Measurements from ENCODE around the gene ANTXR2. TPM values are rescaled to one million over a fixed set of nuclear protein-coding genes. Genes with fewer than 3 reads are reported as not detected.
"Not testable (repeated sequence)": the region's sequence is repeated elsewhere in the genome, so short reads cannot be mapped to it uniquely, and the experiment has no call there.

The ANTXR2 gene
- total RNA-seq, 4 donors from 2014 or later, result 319 to 518 (median 329) TPM

DNA sequence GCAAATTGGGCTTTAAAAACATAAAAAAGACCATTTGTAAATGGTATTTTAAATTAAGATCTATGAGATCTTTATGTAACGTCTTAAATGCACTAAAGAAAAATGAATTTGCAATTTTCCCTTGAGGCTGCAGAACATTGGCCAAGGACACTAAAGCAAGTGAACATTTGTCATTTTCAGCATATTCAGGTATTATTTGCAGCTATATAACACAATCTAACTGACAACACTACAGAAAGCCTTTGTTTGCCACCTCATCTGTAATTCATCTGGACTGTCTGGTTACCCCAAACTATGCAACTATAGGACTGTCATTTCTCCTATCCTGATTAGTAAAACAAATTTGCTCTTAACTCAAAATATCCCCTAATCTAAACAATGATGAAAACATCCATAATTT lies 74.8 kb downstream of the ANTXR2 start:
- H3K27me3 ChIP-seq, result no peaks in the 10 kb centered on the region
- WGBS, result 50% methylated on average over 1 of the region's 1 CpG
- DNase-seq (ENCODE audit: extremely low spot score), result no peak
- H3K36me3 ChIP-seq, result no peaks in the 10 kb centered on the region
- H3K4me3 ChIP-seq, result no peak overlapping the region
- peaks cover 11 to 46% (median 33%) of the 10 kb centered on the region in 4 donors for H3K4me1 ChIP-seq
- no peaks in the 10 kb centered on the region for H3K9me3 ChIP-seq
- intact Hi-C loops (cut with DNase I), result no loop called here
- TF ChIP-seq, protein P1, sequence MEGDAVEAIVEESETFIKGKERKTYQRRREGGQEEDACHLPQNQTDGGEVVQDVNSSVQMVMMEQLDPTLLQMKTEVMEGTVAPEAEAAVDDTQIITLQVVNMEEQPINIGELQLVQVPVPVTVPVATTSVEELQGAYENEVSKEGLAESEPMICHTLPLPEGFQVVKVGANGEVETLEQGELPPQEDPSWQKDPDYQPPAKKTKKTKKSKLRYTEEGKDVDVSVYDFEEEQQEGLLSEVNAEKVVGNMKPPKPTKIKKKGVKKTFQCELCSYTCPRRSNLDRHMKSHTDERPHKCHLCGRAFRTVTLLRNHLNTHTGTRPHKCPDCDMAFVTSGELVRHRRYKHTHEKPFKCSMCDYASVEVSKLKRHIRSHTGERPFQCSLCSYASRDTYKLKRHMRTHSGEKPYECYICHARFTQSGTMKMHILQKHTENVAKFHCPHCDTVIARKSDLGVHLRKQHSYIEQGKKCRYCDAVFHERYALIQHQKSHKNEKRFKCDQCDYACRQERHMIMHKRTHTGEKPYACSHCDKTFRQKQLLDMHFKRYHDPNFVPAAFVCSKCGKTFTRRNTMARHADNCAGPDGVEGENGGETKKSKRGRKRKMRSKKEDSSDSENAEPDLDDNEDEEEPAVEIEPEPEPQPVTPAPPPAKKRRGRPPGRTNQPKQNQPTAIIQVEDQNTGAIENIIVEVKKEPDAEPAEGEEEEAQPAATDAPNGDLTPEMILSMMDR (IDR thresholded peaks at IDR 0.05), result no peak
- TF ChIP-seq POLR2A (IDR thresholded peaks at IDR 0.05; ENCODE audit: low read depth) (no peak), POLR2AphosphoS5 (IDR thresholded peaks at IDR 0.05) (no peak), EP300 (IDR thresholded peaks at IDR 0.05) (no peak)
- no peak overlapping the region for H3K27ac ChIP-seq (replicated peaks in 1 of 4)

DNA sequence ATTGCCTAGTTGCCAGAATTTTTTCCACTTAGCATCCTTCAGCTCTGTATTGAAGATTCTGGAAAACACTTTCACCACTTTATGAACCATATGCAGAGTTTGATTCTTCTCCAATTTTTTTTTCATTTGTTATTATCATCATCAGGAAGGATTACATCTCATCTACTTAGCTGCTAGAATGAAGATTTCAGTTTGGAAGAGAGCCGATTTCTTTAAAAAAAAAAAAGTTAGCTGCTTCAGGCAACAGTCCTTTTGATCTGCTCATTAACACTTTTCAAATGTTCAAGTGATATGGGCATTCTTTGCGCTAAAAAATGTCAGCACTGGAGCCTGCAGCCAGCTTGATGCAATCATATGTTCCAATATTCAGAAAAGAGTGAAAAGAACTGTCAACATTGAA lies 76.2 kb downstream of the ANTXR2 start:
- no peaks in the 10 kb centered on the region for H3K36me3 ChIP-seq
- no peaks in the 10 kb centered on the region for H3K27me3 ChIP-seq
- H3K4me3 ChIP-seq, result no peak overlapping the region
- H3K4me1 ChIP-seq, result peaks cover 11 to 53% (median 37%) of the 10 kb centered on the region in 4 donors
- DNase-seq (ENCODE audit: extremely low spot score), result no peak
- no peaks in the 10 kb centered on the region for H3K9me3 ChIP-seq
- no peak overlapping the region for H3K27ac ChIP-seq (replicated peaks in 1 of 4)
- 28% methylated on average over 2 of the region's 2 CpGs for WGBS
- intact Hi-C loops (cut with DNase I), result no loop called here
- TF ChIP-seq EP300 (IDR thresholded peaks at IDR 0.05) (no peak), POLR2AphosphoS5 (IDR thresholded peaks at IDR 0.05) (no peak), POLR2A (IDR thresholded peaks at IDR 0.05; ENCODE audit: low read depth) (no peak)
- TF ChIP-seq, protein P1 (IDR thresholded peaks at IDR 0.05), result no peak

DNA sequence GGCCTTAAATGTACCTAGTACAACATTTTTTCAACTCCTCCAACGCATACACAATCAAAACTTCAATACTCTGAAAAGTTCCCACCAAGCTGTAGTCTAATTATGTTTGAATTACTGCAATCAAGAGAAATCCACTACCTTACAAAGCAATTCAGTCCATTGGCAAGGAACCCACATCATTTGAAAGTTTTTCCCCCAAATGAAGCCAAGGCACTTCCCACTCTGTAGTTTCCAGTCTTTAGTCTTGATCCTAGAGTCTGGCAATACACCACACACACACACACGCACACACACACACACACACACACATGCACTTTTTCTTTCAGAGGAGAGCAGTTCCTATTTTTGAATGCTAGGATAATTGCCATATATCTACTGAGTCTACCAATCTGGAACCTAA lies 79.6 kb downstream of the ANTXR2 start:
- H3K4me3 ChIP-seq, result no peak overlapping the region
- peaks cover 0 to 6% (median 0%) of the 10 kb centered on the region in 4 donors for H3K9me3 ChIP-seq
- intact Hi-C loops (cut with DNase I), result no loop called here
- no peaks in the 10 kb centered on the region for H3K27me3 ChIP-seq
- TF ChIP-seq EP300 (IDR thresholded peaks at IDR 0.05), result no peak
- TF ChIP-seq, protein P1 (IDR thresholded peaks at IDR 0.05), result no peak
- no peak for TF ChIP-seq POLR2AphosphoS5 (IDR thresholded peaks at IDR 0.05)
- no peak for TF ChIP-seq POLR2A (IDR thresholded peaks at IDR 0.05; ENCODE audit: low read depth)
- no peak overlapping the region for H3K27ac ChIP-seq (replicated peaks in 1 of 4)
- no peak for DNase-seq (ENCODE audit: extremely low spot score)
- peaks cover 10 to 57% (median 37%) of the 10 kb centered on the region in 4 donors for H3K4me1 ChIP-seq
- H3K36me3 ChIP-seq, result no peaks in the 10 kb centered on the region
- 48% methylated on average over 2 of the region's 2 CpGs for WGBS

DNA sequence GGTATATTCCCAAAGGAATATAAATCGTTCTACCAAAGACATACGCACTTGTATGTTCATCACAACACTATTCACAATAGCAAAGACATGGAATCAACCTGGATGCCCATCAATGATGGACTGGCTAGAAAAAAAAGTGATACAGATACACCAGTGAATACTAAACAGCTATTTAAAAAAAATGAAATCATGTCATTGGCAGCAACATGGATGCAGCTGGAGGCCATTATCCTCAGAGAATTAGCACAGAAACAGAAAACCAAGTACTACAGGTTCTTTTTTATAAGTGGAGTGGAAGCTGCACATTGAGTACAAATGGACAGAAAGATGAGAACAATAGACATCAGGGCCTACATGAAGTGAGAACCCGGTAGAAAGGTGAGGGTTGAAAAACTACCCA lies 81.4 kb downstream of the ANTXR2 start:
- H3K4me1 ChIP-seq, result peaks cover under 1 to 54% (median 29%) of the 10 kb centered on the region in 4 donors
- WGBS, result 95% methylated on average over 3 of the region's 3 CpGs
- no peaks in the 10 kb centered on the region for H3K27me3 ChIP-seq
- TF ChIP-seq, protein P1 (IDR thresholded peaks at IDR 0.05), result no peak
- TF ChIP-seq EP300 (IDR thresholded peaks at IDR 0.05) (no peak), POLR2AphosphoS5 (IDR thresholded peaks at IDR 0.05) (no peak), POLR2A (IDR thresholded peaks at IDR 0.05; ENCODE audit: low read depth) (no peak)
- H3K36me3 ChIP-seq, result no peaks in the 10 kb centered on the region
- H3K9me3 ChIP-seq, result peaks cover 0 to 6% (median 0%) of the 10 kb centered on the region in 4 donors
- intact Hi-C loops (cut with DNase I), result no loop called here
- DNase-seq (ENCODE audit: extremely low spot score), result no peak
- H3K4me3 ChIP-seq, result no peak overlapping the region
- no peak overlapping the region for H3K27ac ChIP-seq (replicated peaks in 1 of 4)

DNA sequence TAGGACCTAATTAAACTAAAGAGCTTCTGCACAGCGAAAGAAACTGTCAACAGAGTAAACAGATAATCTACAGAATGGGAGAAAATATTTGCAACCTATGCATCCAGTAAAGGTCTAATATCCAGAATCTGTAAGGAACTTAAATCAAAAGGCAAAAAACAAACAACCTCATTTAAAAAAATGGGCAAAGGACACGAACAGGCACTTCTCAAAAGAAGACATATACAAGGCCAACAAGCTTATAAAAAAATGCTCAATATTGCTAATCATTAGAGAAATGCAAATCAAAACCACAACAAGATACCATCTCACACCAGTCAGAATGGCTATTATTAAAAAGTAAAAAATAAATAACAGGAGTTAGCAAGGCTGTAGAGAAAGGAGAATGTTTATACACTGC lies 81.9 kb downstream of the ANTXR2 start:
- intact Hi-C loops (cut with DNase I), result not testable (repeated sequence)
- peaks cover 0 to 52% (median 28%) of the 10 kb centered on the region in 4 donors for H3K4me1 ChIP-seq
- 98% methylated on average over 2 of the region's 2 CpGs for WGBS

More for the DNA sequence above, 81.9 kb downstream of the ANTXR2 start:
- not testable (repeated sequence) for H3K27ac ChIP-seq (replicated peaks in 1 of 4); H3K27me3 ChIP-seq; H3K4me3 ChIP-seq; DNase-seq (ENCODE audit: extremely low spot score); H3K9me3 ChIP-seq; H3K36me3 ChIP-seq

Measured in esophagus muscularis mucosa (tissue), 4 donors.